ENCODE measurements around the gene ZNF488.

DNA sequence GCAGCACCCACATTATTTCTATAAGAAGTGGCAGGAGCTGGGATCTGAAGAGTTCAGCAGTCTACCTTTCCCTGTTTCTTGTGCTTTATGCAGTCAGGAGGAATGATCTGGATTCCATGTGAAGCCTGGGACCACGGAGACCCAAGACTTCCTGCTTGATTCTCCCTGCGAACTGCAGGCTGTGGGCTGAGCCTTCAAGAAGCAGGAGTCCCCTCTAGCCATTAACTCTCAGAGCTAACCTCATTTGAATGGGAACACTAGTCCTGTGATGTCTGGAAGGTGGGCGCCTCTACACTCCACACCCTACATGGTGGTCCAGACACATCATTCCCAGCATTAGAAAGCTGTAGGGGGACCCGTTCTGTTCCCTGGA lies 36.8 kb downstream of the ZNF488 start:
- no peak for TF ChIP-seq TAF1 (IDR thresholded peaks at IDR 0.05; ENCODE audit: borderline replicate concordance, insufficient read depth, low read length)
- TF ChIP-seq REST (IDR thresholded peaks at IDR 0.05; ENCODE audit: insufficient read depth in 1 of 2, low read depth in 2 of 2, low read length in 2 of 2): no peak
- no peak for TF ChIP-seq POLR2AphosphoS5 (IDR thresholded peaks at IDR 0.05; ENCODE audit: low read depth, low read length)
